Measurements from ENCODE around the gene SCYGR7. TPM values are rescaled to one million over a fixed set of nuclear protein-coding genes. Genes with fewer than 3 reads are reported as not detected.
A peak's percentile ranks its signal among the peaks of the same experiment; 100 is the strongest.

SCYGR7 gene
- total and polyA plus RNA-seq, 2 of the 13 experiments (the other 11 are each of a cell fraction or from before 2014, with no cell fraction given): not detected

GRCh38 chr2:227765788-227766372 lies 37.7 kb downstream of the SCYGR7 start:
- Histone ChIP-seq H3K9ac (ENCODE audit: insufficient read depth, low read depth, low read length) (no peak overlapping the region), H2AFZ (ENCODE audit: low read length) (peak overlapping the region; percentile 64), H3K4me3 (replicated peaks in 1 of 3; ENCODE audit: insufficient read depth in 1 of 3, low read depth in 2 of 3, low read length in 3 of 3) (peak overlapping the region in 1 of 3 experiments; percentile 8; a peak in 1 of 6 replicates), H3K27me3 (ENCODE audit: control insufficient read depth in 1 of 2, insufficient read depth in 2 of 2, low read length in 2 of 2) (no peaks in the 10 kb centered on the region), H4K20me1 (ENCODE audit: insufficient read depth, low read length) (no peaks in the 10 kb centered on the region), H3K27ac (ENCODE audit: extremely low read length, insufficient read depth, low read length) (no peak overlapping the region), H3K9me3 (ENCODE audit: low read length) (no peaks in the 10 kb centered on the region), H3K4me1 (ENCODE audit: insufficient read depth, low read length) (peaks cover 59% of the 10 kb centered on the region), H3K4me2 (ENCODE audit: low read depth, low read length) (peak overlapping the region; percentile 53), H3K79me2 (ENCODE audit: insufficient read depth, low read length) (no peaks in the 10 kb centered on the region), H3K36me3 (replicated peaks in 1 of 2; ENCODE audit: control insufficient read depth in 1 of 2, insufficient read depth in 2 of 2, low read length in 2 of 2) (no peaks in the 10 kb centered on the region)
- WGBS (ENCODE audit: low lambda C conversion rate): 13% methylated on average over 4 of the region's 4 CpGs
- ChIA-PET POLR2A (interaction anchor here (0.8 to 1.7 kb wide), 6 partner anchors 48 to 360 kb away, joined by 3 to 6 read pairs (median 4); partner anchors contain the start of gene CCL20), CTCF (ENCODE audit: low intra/inter-chr PET ratio, low total read pairs) (interaction anchor here (0.7 to 2.1 kb wide), 8 partner anchors 18 to 636 kb away, joined by 4 to 29 read pairs (median 6); partner anchors contain the start of gene AGFG1)
- no peak for TF ChIP-seq REL (CRISPR knock-in tag; conservative IDR thresholded peaks at IDR 0.05)
- TF ChIP-seq ZNF558 (CRISPR knock-in tag; IDR thresholded peaks at IDR 0.05; ENCODE audit: borderline replicate concordance): no peak
- 0 out of 2 replicates have a peak, but pooled peaks have one; percentile 64 for TF ChIP-seq STAT6 (CRISPR knock-in tag; IDR thresholded peaks at IDR 0.05; ENCODE audit: borderline replicate concordance)
- TF ChIP-seq NFKBIZ (CRISPR knock-in tag; IDR thresholded peaks at IDR 0.05): no peak
- TF ChIP-seq ASH2L (IDR thresholded peaks at IDR 0.05; ENCODE audit: insufficient read length, low read depth, low read length): peak; percentile 42
- TF ChIP-seq, protein P1, sequence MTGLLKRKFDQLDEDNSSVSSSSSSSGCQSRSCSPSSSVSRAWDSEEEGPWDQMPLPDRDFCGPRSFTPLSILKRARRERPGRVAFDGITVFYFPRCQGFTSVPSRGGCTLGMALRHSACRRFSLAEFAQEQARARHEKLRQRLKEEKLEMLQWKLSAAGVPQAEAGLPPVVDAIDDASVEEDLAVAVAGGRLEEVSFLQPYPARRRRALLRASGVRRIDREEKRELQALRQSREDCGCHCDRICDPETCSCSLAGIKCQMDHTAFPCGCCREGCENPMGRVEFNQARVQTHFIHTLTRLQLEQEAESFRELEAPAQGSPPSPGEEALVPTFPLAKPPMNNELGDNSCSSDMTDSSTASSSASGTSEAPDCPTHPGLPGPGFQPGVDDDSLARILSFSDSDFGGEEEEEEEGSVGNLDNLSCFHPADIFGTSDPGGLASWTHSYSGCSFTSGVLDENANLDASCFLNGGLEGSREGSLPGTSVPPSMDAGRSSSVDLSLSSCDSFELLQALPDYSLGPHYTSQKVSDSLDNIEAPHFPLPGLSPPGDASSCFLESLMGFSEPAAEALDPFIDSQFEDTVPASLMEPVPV (CRISPR knock-in tag; IDR thresholded peaks at IDR 0.05): 0 out of 2 replicates have a peak, but pooled peaks have one; percentile 7
- intact Hi-C loops (cut with micrococcal nuclease; ENCODE audit: unreplicated experiment): loop anchor here (1.0 to 10.0 kb wide), 7 partner anchors 19 to 636 kb away; partner anchors contain the start of gene AGFG1
- DNase-seq (ENCODE audit: low spot score) (no peak), FAIRE-seq (no peak), ATAC-seq (peak; percentile 39)
- no TSS peak for BruUV-seq (replicated peaks)
- in situ Hi-C loops (cut with HindIII; ENCODE audit: extremely low pct_ligation_motif_present, low pct_unique_long_range_greater_than_20kb): loop anchor here (5.0 to 10.0 kb wide), 5 partner anchors 96 to 631 kb away; partner anchors contain the start of gene AGFG1
